Uterus (tissue), 2 donors: ENCODE results near the gene RELL1.

Experiments used
- CTCF ChIP-seq, 4 experiments: fragments of 200-600 bp in 2 of 4; fragments of 450-650 bp in 2 of 4; sonication (generic) in 2 of 4; IDR thresholded peaks; one replicate each; pipeline ENCODE4 v1.5.1; 2016 to 2019; ENCODE audit warnings: antibody characterized with exemption in 4 of 4, mild to moderate bottlenecking in 2 of 4, moderate library complexity in 1 of 4
- POLR2A ChIP-seq, 2 donors: fragments of 450-650 bp; IDR thresholded peaks; one replicate each; pipeline ENCODE4 v1.6.1; 2016; ENCODE audit warnings: antibody characterized with exemption in 2 of 2, mild to moderate bottlenecking in 1 of 2, moderate library complexity in 1 of 2

- TF ChIP-seq CTCF (IDR thresholded peaks at IDR 0.05) = no peak
- TF ChIP-seq POLR2A (IDR thresholded peaks at IDR 0.05) = no peak
Measured at GRCh38 chr4:37729649-37730004, 43.5 kb upstream of the RELL1 start.
